K562 (cell line): ENCODE results near the gene NTN3. TPM values are rescaled to one million over a fixed set of nuclear protein-coding genes. Genes with fewer than 3 reads are reported as not detected.

ENCODE experiments used
- DNMT1 ChIP-seq: fragments of 450-650 bp; IDR thresholded peaks from 2 replicates; pipeline ENCODE4 v1.6.1; 2016; ENCODE audit warnings: antibody characterized with exemption, mild to moderate bottlenecking
- polyA plus RNA-seq, 8 experiments: library from polyadenylated mRNA; depleted of rRNA in 4 of 8; stranded (reverse) in 5 of 8; unstranded in 3 of 8; fragments of >200 nt; fragmentation: Nextera tagmentation in 2 of 8; fragmentation: Illumina TruSeq in 1 of 8; extraction: Ambion mirVana in 2 of 8; extraction: Trizol in 1 of 8; gene quantifications; 2 replicates each; pipeline versions ENCODE4 v1.2.1 to v1.2.3, GENCODE V29; 2011 to 2014; ENCODE audit warnings: inconsistent platforms in 1 of 8, missing spikeins in 1 of 8
- total RNA-seq, 7 experiments: library from RNA; depleted of rRNA in 6 of 7; stranded (reverse); fragments of >200 nt in 6 of 7; fragmentation: Illumina TruSeq in 2 of 7; extraction: Trizol in 2 of 7; gene quantifications; 2 replicates each; pipeline versions ENCODE4 v1.2.1 to v1.2.3, GENCODE V29; 2011 to 2021; ENCODE audit warnings: low replicate concordance in 1 of 7
- TF ChIP-seq, protein P1 (sequence below): fragments of 450-650 bp; IDR thresholded peaks from 2 replicates; pipeline ENCODE4 v1.6.1; 2016; ENCODE audit warnings: mild to moderate bottlenecking, moderate library complexity
- TF ChIP-seq, protein P2 (sequence below): fragments of 250-450 bp; sonication (Bioruptor Pico); IDR thresholded peaks from 2 replicates; pipeline ENCODE4 v1.8.0; 2021; ENCODE audit warnings: mild to moderate bottlenecking, moderate library complexity

NTN3 gene
- total and polyA plus RNA-seq, 9 of the 15 experiments (the other 6 are each of a cell fraction or from before 2014, with no cell fraction given) = not detected

GRCh38 chr16:2507052-2507659 is 36.1 kb downstream of the NTN3 start (continued):
- TF ChIP-seq, protein P1, sequence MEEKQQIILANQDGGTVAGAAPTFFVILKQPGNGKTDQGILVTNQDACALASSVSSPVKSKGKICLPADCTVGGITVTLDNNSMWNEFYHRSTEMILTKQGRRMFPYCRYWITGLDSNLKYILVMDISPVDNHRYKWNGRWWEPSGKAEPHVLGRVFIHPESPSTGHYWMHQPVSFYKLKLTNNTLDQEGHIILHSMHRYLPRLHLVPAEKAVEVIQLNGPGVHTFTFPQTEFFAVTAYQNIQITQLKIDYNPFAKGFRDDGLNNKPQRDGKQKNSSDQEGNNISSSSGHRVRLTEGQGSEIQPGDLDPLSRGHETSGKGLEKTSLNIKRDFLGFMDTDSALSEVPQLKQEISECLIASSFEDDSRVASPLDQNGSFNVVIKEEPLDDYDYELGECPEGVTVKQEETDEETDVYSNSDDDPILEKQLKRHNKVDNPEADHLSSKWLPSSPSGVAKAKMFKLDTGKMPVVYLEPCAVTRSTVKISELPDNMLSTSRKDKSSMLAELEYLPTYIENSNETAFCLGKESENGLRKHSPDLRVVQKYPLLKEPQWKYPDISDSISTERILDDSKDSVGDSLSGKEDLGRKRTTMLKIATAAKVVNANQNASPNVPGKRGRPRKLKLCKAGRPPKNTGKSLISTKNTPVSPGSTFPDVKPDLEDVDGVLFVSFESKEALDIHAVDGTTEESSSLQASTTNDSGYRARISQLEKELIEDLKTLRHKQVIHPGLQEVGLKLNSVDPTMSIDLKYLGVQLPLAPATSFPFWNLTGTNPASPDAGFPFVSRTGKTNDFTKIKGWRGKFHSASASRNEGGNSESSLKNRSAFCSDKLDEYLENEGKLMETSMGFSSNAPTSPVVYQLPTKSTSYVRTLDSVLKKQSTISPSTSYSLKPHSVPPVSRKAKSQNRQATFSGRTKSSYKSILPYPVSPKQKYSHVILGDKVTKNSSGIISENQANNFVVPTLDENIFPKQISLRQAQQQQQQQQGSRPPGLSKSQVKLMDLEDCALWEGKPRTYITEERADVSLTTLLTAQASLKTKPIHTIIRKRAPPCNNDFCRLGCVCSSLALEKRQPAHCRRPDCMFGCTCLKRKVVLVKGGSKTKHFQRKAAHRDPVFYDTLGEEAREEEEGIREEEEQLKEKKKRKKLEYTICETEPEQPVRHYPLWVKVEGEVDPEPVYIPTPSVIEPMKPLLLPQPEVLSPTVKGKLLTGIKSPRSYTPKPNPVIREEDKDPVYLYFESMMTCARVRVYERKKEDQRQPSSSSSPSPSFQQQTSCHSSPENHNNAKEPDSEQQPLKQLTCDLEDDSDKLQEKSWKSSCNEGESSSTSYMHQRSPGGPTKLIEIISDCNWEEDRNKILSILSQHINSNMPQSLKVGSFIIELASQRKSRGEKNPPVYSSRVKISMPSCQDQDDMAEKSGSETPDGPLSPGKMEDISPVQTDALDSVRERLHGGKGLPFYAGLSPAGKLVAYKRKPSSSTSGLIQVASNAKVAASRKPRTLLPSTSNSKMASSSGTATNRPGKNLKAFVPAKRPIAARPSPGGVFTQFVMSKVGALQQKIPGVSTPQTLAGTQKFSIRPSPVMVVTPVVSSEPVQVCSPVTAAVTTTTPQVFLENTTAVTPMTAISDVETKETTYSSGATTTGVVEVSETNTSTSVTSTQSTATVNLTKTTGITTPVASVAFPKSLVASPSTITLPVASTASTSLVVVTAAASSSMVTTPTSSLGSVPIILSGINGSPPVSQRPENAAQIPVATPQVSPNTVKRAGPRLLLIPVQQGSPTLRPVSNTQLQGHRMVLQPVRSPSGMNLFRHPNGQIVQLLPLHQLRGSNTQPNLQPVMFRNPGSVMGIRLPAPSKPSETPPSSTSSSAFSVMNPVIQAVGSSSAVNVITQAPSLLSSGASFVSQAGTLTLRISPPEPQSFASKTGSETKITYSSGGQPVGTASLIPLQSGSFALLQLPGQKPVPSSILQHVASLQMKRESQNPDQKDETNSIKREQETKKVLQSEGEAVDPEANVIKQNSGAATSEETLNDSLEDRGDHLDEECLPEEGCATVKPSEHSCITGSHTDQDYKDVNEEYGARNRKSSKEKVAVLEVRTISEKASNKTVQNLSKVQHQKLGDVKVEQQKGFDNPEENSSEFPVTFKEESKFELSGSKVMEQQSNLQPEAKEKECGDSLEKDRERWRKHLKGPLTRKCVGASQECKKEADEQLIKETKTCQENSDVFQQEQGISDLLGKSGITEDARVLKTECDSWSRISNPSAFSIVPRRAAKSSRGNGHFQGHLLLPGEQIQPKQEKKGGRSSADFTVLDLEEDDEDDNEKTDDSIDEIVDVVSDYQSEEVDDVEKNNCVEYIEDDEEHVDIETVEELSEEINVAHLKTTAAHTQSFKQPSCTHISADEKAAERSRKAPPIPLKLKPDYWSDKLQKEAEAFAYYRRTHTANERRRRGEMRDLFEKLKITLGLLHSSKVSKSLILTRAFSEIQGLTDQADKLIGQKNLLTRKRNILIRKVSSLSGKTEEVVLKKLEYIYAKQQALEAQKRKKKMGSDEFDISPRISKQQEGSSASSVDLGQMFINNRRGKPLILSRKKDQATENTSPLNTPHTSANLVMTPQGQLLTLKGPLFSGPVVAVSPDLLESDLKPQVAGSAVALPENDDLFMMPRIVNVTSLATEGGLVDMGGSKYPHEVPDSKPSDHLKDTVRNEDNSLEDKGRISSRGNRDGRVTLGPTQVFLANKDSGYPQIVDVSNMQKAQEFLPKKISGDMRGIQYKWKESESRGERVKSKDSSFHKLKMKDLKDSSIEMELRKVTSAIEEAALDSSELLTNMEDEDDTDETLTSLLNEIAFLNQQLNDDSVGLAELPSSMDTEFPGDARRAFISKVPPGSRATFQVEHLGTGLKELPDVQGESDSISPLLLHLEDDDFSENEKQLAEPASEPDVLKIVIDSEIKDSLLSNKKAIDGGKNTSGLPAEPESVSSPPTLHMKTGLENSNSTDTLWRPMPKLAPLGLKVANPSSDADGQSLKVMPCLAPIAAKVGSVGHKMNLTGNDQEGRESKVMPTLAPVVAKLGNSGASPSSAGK = no peak
- TF ChIP-seq, protein P2, sequence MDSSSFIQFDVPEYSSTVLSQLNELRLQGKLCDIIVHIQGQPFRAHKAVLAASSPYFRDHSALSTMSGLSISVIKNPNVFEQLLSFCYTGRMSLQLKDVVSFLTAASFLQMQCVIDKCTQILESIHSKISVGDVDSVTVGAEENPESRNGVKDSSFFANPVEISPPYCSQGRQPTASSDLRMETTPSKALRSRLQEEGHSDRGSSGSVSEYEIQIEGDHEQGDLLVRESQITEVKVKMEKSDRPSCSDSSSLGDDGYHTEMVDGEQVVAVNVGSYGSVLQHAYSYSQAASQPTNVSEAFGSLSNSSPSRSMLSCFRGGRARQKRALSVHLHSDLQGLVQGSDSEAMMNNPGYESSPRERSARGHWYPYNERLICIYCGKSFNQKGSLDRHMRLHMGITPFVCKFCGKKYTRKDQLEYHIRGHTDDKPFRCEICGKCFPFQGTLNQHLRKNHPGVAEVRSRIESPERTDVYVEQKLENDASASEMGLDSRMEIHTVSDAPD (CRISPR knock-in tag) = no peak
- TF ChIP-seq DNMT1 = no peak
